ENCODE measurements around the gene TEAD1.

- TF ChIP-seq CTCF (IDR thresholded peaks at IDR 0.05) (no peak), EP300 (IDR thresholded peaks at IDR 0.05) (no peak)
Measured at GRCh38 chr11:12754021-12754420, 79.8 kb downstream of the TEAD1 start.

All from tibial nerve (tissue), 4 donors.